ENCODE results near the gene MUC4.

Gene MUC4

DNA sequence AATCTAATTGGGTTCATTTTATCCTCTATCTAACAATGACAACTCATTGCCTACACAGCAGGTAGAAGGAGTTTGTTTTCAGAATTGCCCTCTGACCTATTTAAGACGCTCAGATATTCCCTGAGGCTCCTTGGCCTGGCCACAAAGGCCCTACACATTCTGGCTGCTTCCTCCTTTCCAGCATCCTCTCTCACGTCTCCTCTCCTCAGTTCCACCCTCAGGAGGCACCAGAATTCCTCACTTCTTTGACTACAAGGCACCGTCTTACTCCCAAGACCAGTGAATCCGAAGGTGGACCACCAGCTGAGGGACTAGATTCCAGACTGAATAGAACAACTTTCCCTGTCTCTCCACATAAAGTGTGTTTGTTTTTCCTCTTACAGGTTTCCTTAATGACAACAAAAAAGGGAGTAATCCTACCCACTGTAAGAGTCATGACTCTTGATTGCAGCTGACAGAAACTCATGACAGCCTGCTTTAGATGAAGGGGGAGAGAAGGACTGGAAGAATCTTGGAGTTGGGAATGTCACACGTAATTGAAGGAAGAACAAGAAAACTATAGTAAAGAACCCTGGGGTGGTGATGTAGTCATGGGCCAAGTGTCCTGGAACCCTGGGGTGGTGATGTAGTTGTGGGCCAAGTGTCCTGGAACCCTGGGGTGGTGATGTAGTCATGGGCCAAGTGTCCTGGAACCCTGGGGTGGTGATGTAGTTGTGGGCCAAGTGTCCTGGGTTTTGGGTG, 112.9 kb downstream of the MUC4 start:
- no peak overlapping the region for H3K27ac ChIP-seq
- no peak overlapping the region for H3K9ac ChIP-seq
- no peak overlapping the region for H2AFZ ChIP-seq (ENCODE audit: low read depth)
- H3K4me2 ChIP-seq = no peak overlapping the region
- no peaks in the 10 kb centered on the region for H4K20me1 ChIP-seq (ENCODE audit: insufficient read depth)
- H3K27me3 ChIP-seq (ENCODE audit: insufficient read depth, low read depth) = no peaks in the 10 kb centered on the region
- no peaks in the 10 kb centered on the region for H3K4me1 ChIP-seq (ENCODE audit: low read depth, poor library complexity, severe bottlenecking)
- no peak overlapping the region for H3K4me3 ChIP-seq (IDR thresholded peaks at IDR 0.05; ENCODE audit: insufficient read depth, low read depth, low read length)
- no peak for TF ChIP-seq CTCF (conservative IDR thresholded peaks at IDR 0.05; ENCODE audit: low read depth, low read length)
- no peaks in the 10 kb centered on the region for H3K36me3 ChIP-seq (ENCODE audit: insufficient read depth)
- no peaks in the 10 kb centered on the region for H3K79me2 ChIP-seq (ENCODE audit: insufficient read depth, low read depth)

- H3K27ac ChIP-seq = no peak overlapping the region
- H4K20me1 ChIP-seq (ENCODE audit: insufficient read depth) = no peaks in the 10 kb centered on the region
- H3K27me3 ChIP-seq (ENCODE audit: insufficient read depth, low read depth) = no peaks in the 10 kb centered on the region
- no peak overlapping the region for H3K4me3 ChIP-seq (IDR thresholded peaks at IDR 0.05; ENCODE audit: insufficient read depth, low read depth, low read length)
- no peaks in the 10 kb centered on the region for H3K79me2 ChIP-seq (ENCODE audit: insufficient read depth, low read depth)
- H2AFZ ChIP-seq (ENCODE audit: low read depth) = no peak overlapping the region
- TF ChIP-seq CTCF (conservative IDR thresholded peaks at IDR 0.05; ENCODE audit: low read depth, low read length) = no peak
- no peak overlapping the region for H3K9ac ChIP-seq
- no peaks in the 10 kb centered on the region for H3K4me1 ChIP-seq (ENCODE audit: low read depth, poor library complexity, severe bottlenecking)
- H3K4me2 ChIP-seq = no peak overlapping the region
- no peaks in the 10 kb centered on the region for H3K36me3 ChIP-seq (ENCODE audit: insufficient read depth)
These were observed 113.4 kb downstream of the MUC4 start for GRCh38 chr3:195698325-195698646.

GRCh38 chr3:195697582-195698324, 114.0 kb downstream of the MUC4 start:
- Histone ChIP-seq H3K79me2 (ENCODE audit: insufficient read depth, low read depth) (no peaks in the 10 kb centered on the region), H3K27me3 (ENCODE audit: insufficient read depth, low read depth) (no peaks in the 10 kb centered on the region), H3K4me2 (no peak overlapping the region), H3K4me1 (ENCODE audit: low read depth, poor library complexity, severe bottlenecking) (no peaks in the 10 kb centered on the region), H4K20me1 (ENCODE audit: insufficient read depth) (no peaks in the 10 kb centered on the region), H3K27ac (no peak overlapping the region), H2AFZ (ENCODE audit: low read depth) (no peak overlapping the region), H3K36me3 (ENCODE audit: insufficient read depth) (no peaks in the 10 kb centered on the region), H3K9ac (no peak overlapping the region), H3K4me3 (IDR thresholded peaks at IDR 0.05; ENCODE audit: insufficient read depth, low read depth, low read length) (no peak overlapping the region)
- no peak for TF ChIP-seq CTCF (conservative IDR thresholded peaks at IDR 0.05; ENCODE audit: low read depth, low read length)
